Measurements from ENCODE around the gene FAM89A.

GRCh38 chr1:231013391-231014015, 26.6 kb downstream of the FAM89A start:
- TF ChIP-seq POLR2AphosphoS5 (IDR thresholded peaks at IDR 0.05; ENCODE audit: low read depth, low read length): no peak
- TF ChIP-seq REST (IDR thresholded peaks at IDR 0.05; ENCODE audit: insufficient read depth in 1 of 2, low read depth in 2 of 2, low read length in 2 of 2): no peak
- TF ChIP-seq TAF1 (IDR thresholded peaks at IDR 0.05; ENCODE audit: borderline replicate concordance, insufficient read depth, low read length): no peak
- no peak for TF ChIP-seq FOXP2 (optimal IDR thresholded peaks at IDR 0.05; ENCODE audit: borderline replicate concordance, extremely low read depth, extremely low read length, insufficient read depth)

Measured in PFSK-1 (cell line).